ENCODE results near the gene CD36.

GRCh38 chr7:80622541-80622940 lies 15.9 kb upstream of the CD36 start:
- TF ChIP-seq CTCF (conservative IDR thresholded peaks at IDR 0.05 in 1 of 2, IDR thresholded peaks at IDR 0.05 in 1 of 2; ENCODE audit: extremely low read depth in 1 of 2, insufficient read depth in 1 of 2, low read depth in 1 of 2, low read length in 2 of 2) (no peak), EZH2 (IDR thresholded peaks at IDR 0.05; ENCODE audit: borderline replicate concordance, low read length) (no peak)
